NT2/D1 (cell line): ENCODE results near the gene LRRC8C.

Experiments
- SUZ12 ChIP-seq: IDR thresholded peaks from 2 replicates; pipeline ENCODE4 v1.6.1; 2011; ENCODE audit not compliant: insufficient read length, insufficient read depth; ENCODE audit errors: extremely low read depth
- ZNF274 ChIP-seq: IDR thresholded peaks from 2 replicates; pipeline ENCODE4 v1.6.1; 2011; ENCODE audit warnings: mild to moderate bottlenecking, low read depth, low read length

DNA sequence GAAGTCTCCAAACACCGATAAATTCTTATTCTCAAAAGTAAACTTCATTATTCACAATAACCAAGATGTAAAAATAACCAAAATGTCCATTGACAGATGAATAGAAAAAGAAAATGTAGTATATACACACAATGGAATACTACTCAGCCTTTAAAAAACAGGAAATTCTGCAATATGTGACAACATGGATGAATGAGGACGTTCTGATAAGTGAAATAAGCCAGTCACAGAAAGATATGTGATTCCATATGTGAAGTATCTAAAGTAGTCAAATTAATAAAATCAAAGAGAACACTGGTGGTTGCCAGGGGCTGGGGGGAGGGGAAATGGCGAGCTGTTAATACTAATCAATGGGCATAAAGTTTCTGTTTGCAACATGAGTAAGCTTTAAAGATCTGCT, 36.0 kb downstream of the LRRC8C start:
- TF ChIP-seq ZNF274 = no peak
- TF ChIP-seq SUZ12 = no peak
